Measurements from ENCODE around the gene DRGX. TPM values are rescaled to one million over a fixed set of nuclear protein-coding genes. Genes with fewer than 3 reads are reported as not detected.

Gene DRGX
- total RNA-seq, 2 donors from 2014 or later, result not detected

- no peaks in the 10 kb centered on the region for H3K36me3 Mint-ChIP-seq (ENCODE audit: low read depth)
- H3K4me1 Mint-ChIP-seq, result no peaks in the 10 kb centered on the region
- H3K27ac Mint-ChIP-seq, result no peak overlapping the region
- peaks cover 11% of the 10 kb centered on the region for H3K27me3 Mint-ChIP-seq
- no peak for ATAC-seq (replicated peaks)
- H3K4me3 Mint-ChIP-seq, result no peak overlapping the region
- no peaks in the 10 kb centered on the region for H3K9me3 Mint-ChIP-seq
Observed at GRCh38 chr10:49365275-49365674, 30.6 kb downstream of the DRGX start.

DNA sequence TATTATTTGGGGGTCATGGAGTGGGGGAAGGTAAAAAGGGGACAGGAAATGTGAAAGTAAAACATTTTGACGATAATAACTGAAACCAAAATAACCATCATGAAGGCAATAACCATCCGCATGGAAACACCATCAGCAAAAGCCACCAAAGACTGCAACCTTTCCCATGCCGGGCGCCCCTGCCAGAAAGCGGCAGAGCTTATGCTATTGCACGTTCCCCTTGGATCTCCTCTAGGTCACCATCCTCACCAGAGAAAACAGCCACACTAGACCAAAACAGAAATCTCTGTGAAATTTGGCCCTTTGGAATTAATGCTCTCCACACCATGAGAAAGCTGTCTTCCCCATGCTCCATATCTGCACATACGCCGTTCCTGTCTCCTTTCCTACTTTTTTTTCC is 31.1 kb downstream of the DRGX start:
- ATAC-seq (replicated peaks), result no peak

DNA sequence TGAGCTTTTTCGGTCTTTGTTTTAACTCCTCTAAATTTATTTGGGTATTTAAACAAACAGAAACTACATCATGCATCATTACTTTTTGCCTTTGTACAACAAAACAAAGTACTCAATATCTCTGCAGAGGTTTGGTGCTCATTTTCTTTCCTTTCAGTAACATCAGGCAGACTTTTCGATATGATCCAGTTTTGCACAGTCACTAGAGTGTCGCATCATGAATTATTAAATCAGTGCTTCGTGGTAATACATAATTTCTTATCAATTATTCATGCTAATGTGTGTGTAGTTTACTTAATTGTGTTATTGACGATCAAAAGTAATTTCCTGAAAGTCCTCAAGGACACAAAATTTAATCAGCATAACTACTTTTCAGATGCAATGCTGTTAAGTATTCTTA is 31.8 kb downstream of the DRGX start:
- H3K27ac Mint-ChIP-seq, result no peak overlapping the region
- H3K4me1 Mint-ChIP-seq, result no peaks in the 10 kb centered on the region
- no peaks in the 10 kb centered on the region for H3K36me3 Mint-ChIP-seq (ENCODE audit: low read depth)
- ATAC-seq (replicated peaks), result no peak
- H3K4me3 Mint-ChIP-seq, result no peak overlapping the region
- H3K9me3 Mint-ChIP-seq, result no peaks in the 10 kb centered on the region
- peaks cover 7% of the 10 kb centered on the region for H3K27me3 Mint-ChIP-seq

More for the DNA sequence above, 31.1 kb downstream of the DRGX start:
- no peaks in the 10 kb centered on the region for H3K4me1 Mint-ChIP-seq
- peaks cover 11% of the 10 kb centered on the region for H3K27me3 Mint-ChIP-seq
- no peaks in the 10 kb centered on the region for H3K9me3 Mint-ChIP-seq
- H3K27ac Mint-ChIP-seq, result no peak overlapping the region
- no peaks in the 10 kb centered on the region for H3K36me3 Mint-ChIP-seq (ENCODE audit: low read depth)
- H3K4me3 Mint-ChIP-seq, result no peak overlapping the region

- no peak overlapping the region for H3K4me3 Mint-ChIP-seq
- no peak overlapping the region for H3K27ac Mint-ChIP-seq
- no peak for ATAC-seq (replicated peaks)
- H3K9me3 Mint-ChIP-seq, result no peaks in the 10 kb centered on the region
- H3K36me3 Mint-ChIP-seq (ENCODE audit: low read depth), result no peaks in the 10 kb centered on the region
- H3K27me3 Mint-ChIP-seq, result peaks cover 7% of the 10 kb centered on the region
- no peaks in the 10 kb centered on the region for H3K4me1 Mint-ChIP-seq
Observed at GRCh38 chr10:49363309-49364031, 32.4 kb downstream of the DRGX start.

- H3K27ac Mint-ChIP-seq, result no peak overlapping the region
- no peaks in the 10 kb centered on the region for H3K9me3 Mint-ChIP-seq
- no peak overlapping the region for H3K4me3 Mint-ChIP-seq
- H3K27me3 Mint-ChIP-seq, result peaks cover 7% of the 10 kb centered on the region
- no peaks in the 10 kb centered on the region for H3K36me3 Mint-ChIP-seq (ENCODE audit: low read depth)
- no peak for ATAC-seq (replicated peaks)
- H3K4me1 Mint-ChIP-seq, result no peaks in the 10 kb centered on the region
Observed at GRCh38 chr10:49362596-49363260, 33.2 kb downstream of the DRGX start.

DNA sequence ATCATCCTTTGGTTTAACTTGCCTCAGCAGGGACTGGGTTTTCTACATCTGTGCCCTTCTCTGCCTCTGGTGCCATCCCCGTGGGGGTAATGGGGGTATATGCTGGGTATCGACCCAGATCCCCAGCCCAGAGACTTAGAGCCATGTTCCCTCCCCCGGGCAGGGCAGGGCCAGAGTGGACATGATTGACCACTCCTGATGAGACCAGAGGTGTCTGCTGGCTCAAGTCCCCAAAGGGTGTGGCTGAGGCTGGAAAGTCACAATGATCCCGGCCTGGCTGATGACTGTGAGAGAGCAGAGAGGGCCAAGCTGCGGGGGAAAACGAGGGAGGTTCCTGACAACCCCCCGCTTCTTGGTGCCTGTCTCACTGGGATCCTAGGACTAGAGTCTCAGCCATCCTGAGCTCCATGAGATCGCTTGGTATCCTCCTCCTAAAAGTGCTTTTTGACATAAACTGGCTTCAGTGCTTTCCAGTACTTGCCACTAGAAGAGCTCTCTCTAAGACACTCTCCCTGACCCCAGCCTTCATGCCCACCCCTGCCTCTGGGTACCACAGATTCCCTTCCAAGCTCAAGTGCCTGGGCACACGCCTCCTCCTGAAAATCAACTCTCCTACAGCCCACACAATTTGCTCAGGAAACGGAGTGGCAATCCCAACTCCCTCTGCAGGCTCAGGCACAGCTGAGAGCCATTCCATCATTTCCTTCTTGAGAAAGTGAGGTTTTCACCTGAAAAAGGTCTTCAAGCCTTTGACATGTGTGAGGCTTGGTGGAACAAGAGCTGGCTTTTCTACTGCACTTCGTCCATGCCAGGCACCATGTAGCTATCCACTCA is 33.9 kb downstream of the DRGX start:
- no peak for ATAC-seq (replicated peaks)
- no peaks in the 10 kb centered on the region for H3K36me3 Mint-ChIP-seq (ENCODE audit: low read depth)
- no peaks in the 10 kb centered on the region for H3K9me3 Mint-ChIP-seq
- H3K27ac Mint-ChIP-seq, result no peak overlapping the region
- H3K27me3 Mint-ChIP-seq, result peaks cover 4% of the 10 kb centered on the region
- H3K4me3 Mint-ChIP-seq, result no peak overlapping the region
- H3K4me1 Mint-ChIP-seq, result no peaks in the 10 kb centered on the region

GRCh38 chr10:49361178-49361554 is 34.7 kb downstream of the DRGX start:
- H3K36me3 Mint-ChIP-seq (ENCODE audit: low read depth), result no peaks in the 10 kb centered on the region
- H3K27ac Mint-ChIP-seq, result no peak overlapping the region
- H3K4me1 Mint-ChIP-seq, result no peaks in the 10 kb centered on the region
- peaks cover 4% of the 10 kb centered on the region for H3K27me3 Mint-ChIP-seq
- no peak overlapping the region for H3K4me3 Mint-ChIP-seq
- ATAC-seq (replicated peaks), result no peak
- H3K9me3 Mint-ChIP-seq, result no peaks in the 10 kb centered on the region

DNA sequence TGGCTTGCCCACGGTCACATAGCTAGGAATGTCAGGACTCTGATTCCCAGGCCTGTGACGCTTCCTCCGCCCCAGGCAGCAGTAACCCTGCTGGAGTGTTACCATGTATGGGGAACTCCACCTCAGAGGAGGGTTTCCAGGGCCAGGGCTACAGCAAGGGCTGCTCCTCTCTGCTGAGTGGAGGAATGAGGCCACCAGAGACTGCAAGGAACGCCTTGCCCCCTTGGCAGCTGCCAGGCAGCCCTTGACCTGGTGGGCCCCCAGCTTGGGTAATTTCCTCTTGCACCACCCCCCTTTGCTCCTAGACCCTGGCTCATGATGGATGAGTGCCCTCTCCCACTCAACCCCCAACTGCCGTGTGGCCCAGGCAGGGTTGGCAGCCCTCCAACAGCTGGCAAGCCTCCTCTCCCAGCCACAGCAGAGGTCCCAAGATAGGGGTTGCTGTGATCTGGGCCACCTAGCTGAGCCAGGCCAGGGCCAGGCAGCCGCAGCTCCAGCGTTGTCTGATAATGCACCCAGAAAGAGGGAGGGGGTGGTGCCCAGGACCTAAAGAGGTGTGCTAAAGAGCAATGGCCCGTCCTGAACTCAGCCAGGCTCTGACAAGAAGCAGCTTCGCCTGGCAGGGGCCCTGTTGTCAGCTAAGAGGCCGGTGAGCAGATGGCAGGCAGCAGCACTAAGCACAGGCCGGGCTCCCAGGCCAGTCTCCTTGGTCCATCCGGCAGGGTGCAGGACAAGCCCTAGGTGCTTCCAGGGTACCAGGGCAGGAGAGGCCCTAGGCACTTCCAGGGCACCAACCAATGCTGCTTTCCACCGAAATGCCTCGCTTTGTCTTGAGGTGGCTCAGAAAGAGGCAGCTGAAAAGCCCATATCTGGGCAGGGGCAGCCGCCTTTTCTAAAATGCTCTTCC is 35.4 kb downstream of the DRGX start:
- Mint-ChIP-seq H3K36me3 (ENCODE audit: low read depth) (no peaks in the 10 kb centered on the region), H3K9me3 (no peaks in the 10 kb centered on the region), H3K4me3 (no peak overlapping the region), H3K4me1 (no peaks in the 10 kb centered on the region), H3K27ac (no peak overlapping the region), H3K27me3 (peaks cover 8% of the 10 kb centered on the region)
- no peak for ATAC-seq (replicated peaks)

DNA sequence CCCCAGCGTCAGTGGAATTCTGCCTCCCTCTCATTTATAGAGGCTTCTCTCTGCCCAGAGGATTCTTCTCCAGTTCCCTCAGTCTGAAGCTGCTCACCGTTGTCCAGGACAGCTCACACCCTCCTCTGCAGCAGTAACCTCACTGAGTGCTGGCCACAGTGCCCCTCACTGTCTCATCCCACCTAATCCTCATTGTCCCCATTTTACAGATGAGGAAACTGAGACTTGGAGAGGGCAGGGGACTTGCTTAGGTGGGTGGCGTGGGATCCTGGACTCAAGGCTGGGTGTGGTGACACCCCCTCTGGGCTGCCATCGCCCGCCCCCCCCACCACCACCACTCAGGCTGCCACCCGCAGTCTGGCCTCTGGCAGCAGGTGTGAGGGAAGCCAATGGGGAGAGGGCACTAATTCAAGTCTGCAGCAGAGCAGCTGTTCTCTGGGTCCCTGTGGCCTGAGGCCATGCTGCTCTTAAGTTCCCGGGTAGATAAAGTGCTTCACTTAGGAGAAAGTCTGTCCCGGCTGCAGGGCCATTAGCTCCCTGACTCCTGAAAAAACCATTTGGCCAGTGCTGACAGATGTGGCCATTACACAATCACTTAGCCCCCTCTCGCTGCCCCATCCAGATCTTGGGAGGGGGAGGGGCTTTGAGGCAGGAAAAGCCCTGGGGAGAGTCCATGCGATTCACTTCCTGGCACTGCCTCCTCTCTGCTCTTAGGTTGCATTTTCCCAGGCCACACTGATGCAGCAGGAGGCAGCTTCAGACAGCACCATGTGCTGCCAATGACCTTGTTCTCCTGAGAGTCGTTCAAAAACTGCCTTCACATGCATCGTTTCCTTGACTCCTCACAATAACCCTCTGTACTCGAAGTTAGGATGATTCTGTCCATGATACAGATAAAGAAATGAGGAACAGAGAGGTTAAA is 36.3 kb downstream of the DRGX start:
- no peak overlapping the region for H3K27ac Mint-ChIP-seq
- no peak for ATAC-seq (replicated peaks)
- H3K9me3 Mint-ChIP-seq, result no peaks in the 10 kb centered on the region
- no peak overlapping the region for H3K4me3 Mint-ChIP-seq
- peaks cover 8% of the 10 kb centered on the region for H3K27me3 Mint-ChIP-seq
- no peaks in the 10 kb centered on the region for H3K4me1 Mint-ChIP-seq
- no peaks in the 10 kb centered on the region for H3K36me3 Mint-ChIP-seq (ENCODE audit: low read depth)

GRCh38 chr10:49357910-49358309 is 38.0 kb downstream of the DRGX start:
- Mint-ChIP-seq H3K27me3 (peaks cover 8% of the 10 kb centered on the region), H3K27ac (no peak overlapping the region), H3K9me3 (no peaks in the 10 kb centered on the region), H3K36me3 (ENCODE audit: low read depth) (no peaks in the 10 kb centered on the region), H3K4me3 (no peak overlapping the region), H3K4me1 (no peaks in the 10 kb centered on the region)
- no peak for ATAC-seq (replicated peaks)

DNA sequence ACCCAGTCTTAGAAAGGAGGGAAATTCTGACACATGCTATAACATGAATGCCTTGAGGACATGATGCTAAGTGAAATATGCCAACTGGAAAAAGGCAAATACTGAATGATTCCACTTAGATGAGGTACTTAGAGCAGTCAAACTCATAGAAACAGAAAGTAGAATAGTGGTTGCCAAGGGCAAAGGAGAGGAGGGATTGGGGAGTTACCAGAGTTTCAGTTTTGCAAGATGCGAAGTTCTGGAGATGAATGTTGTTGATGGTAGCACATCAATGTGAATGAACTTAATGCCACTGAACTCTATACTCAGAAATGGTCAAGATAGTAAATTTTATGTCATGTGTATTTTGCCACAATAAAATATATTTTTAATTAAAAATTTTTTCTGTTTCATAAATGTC is 38.9 kb downstream of the DRGX start:
- H3K9me3 Mint-ChIP-seq, result no peaks in the 10 kb centered on the region
- peak; percentile 85 for ATAC-seq (replicated peaks)
- peaks cover 4% of the 10 kb centered on the region for H3K27me3 Mint-ChIP-seq
- no peak overlapping the region for H3K27ac Mint-ChIP-seq
- no peak overlapping the region for H3K4me3 Mint-ChIP-seq
- no peaks in the 10 kb centered on the region for H3K4me1 Mint-ChIP-seq
- no peaks in the 10 kb centered on the region for H3K36me3 Mint-ChIP-seq (ENCODE audit: low read depth)

GRCh38 chr10:49356181-49356580 is 39.7 kb downstream of the DRGX start:
- Mint-ChIP-seq H3K27ac (no peak overlapping the region), H3K36me3 (ENCODE audit: low read depth) (no peaks in the 10 kb centered on the region), H3K4me3 (no peak overlapping the region), H3K27me3 (peaks cover 9% of the 10 kb centered on the region), H3K4me1 (no peaks in the 10 kb centered on the region), H3K9me3 (no peaks in the 10 kb centered on the region)
- no peak for ATAC-seq (replicated peaks)

DNA sequence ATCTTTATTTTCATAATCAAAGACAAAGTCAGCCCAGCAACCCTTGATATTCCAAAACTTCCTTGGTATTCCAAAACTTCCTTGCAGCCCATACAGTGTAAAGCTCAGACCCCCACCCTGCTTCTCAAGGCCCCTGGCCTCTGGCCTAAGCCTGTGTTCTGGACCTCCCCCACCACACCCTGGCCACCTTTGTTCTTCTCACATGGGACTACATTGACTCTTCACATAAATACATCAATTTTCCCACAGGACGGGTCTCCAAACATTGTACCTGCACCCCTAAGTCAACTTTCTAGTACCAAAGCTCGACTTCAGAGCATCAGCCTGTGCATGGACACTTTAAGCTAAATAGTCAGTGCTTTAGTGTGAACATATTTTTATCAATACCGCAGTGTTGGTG is 40.7 kb downstream of the DRGX start:
- ATAC-seq (replicated peaks), result no peak
- H3K4me1 Mint-ChIP-seq, result no peaks in the 10 kb centered on the region
- H3K9me3 Mint-ChIP-seq, result no peaks in the 10 kb centered on the region
- H3K27me3 Mint-ChIP-seq, result peaks cover 9% of the 10 kb centered on the region
- no peak overlapping the region for H3K4me3 Mint-ChIP-seq
- H3K36me3 Mint-ChIP-seq (ENCODE audit: low read depth), result no peaks in the 10 kb centered on the region
- H3K27ac Mint-ChIP-seq, result no peak overlapping the region
